ENCODE measurements around the gene MAP3K21.

MAP3K21 gene

DNA sequence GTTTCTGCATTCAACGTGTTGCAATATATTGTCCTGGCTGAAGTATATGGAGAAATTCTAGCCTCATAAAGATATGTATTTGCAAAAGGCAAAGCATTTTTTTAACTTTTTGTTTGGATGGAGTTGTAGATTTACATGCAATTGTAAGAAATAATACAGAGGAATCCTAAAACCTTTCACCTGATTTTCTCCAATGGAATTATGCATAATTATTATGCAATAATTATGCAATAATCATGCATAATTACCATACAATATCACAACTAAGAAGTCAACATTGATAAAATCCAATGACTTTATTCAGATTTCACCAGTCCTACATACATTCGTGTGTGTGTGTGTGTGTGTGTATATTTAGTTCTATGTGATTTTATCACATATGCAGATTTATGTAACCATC lies 7.5 kb upstream of the MAP3K21 start:
- in situ Hi-C loops (cut with HindIII; ENCODE audit: low sequenced_read_pairs), result no loop called here
- no peak overlapping the region for H3K4me3 ChIP-seq (ENCODE audit: low read depth, low read length)
- TF ChIP-seq, protein P1, sequence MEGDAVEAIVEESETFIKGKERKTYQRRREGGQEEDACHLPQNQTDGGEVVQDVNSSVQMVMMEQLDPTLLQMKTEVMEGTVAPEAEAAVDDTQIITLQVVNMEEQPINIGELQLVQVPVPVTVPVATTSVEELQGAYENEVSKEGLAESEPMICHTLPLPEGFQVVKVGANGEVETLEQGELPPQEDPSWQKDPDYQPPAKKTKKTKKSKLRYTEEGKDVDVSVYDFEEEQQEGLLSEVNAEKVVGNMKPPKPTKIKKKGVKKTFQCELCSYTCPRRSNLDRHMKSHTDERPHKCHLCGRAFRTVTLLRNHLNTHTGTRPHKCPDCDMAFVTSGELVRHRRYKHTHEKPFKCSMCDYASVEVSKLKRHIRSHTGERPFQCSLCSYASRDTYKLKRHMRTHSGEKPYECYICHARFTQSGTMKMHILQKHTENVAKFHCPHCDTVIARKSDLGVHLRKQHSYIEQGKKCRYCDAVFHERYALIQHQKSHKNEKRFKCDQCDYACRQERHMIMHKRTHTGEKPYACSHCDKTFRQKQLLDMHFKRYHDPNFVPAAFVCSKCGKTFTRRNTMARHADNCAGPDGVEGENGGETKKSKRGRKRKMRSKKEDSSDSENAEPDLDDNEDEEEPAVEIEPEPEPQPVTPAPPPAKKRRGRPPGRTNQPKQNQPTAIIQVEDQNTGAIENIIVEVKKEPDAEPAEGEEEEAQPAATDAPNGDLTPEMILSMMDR (IDR thresholded peaks at IDR 0.05; ENCODE audit: low read depth, low read length, missing control alignments), result no peak
- no peak for DNase-seq (ENCODE audit: low read depth)

DNA sequence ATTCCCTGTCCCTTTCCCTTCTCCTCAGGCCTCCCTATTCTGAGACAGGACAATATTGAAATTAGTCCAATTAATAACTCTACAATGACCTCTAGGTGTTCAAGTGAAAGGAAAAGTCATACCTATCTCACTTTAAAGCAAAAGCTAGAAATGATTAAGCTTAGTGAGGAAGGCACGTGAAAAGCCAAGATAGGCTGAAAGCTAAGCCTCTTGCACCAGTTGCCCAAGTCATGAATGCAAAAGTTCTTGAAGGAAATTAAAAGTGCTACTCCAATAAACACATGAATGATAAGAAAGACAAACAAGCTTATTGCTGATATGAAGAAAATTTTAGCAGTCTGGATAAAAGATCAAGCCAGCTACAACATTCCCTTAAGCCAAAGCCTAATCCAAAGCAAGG lies 3.8 kb upstream of the MAP3K21 start:
- in situ Hi-C loops (cut with HindIII; ENCODE audit: low sequenced_read_pairs), result no loop called here
- H3K4me3 ChIP-seq (ENCODE audit: low read depth, low read length), result no peak overlapping the region
- TF ChIP-seq, protein P1 (IDR thresholded peaks at IDR 0.05; ENCODE audit: low read depth, low read length, missing control alignments), result no peak

DNA sequence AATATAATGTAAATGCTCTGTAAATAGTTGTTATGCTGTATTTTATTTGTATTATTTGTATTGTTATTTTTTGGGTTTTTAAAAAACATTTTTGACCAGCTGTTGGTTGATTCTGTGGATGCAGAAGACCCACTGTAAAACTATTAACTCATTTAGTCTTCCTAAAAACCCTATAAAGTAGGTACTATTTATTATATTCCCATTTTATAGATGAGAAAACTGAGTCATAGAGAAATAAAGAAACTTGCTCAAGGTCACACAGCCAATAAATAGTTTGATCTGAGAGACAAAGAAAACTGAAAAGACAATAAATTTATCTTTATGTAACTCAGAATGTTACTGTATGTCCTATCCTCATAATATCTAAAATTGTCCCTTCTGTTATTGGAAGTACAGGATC lies 1.2 kb upstream of the MAP3K21 start:
- TF ChIP-seq, protein P1 (IDR thresholded peaks at IDR 0.05; ENCODE audit: low read depth, low read length, missing control alignments), result no peak
- in situ Hi-C loops (cut with HindIII; ENCODE audit: low sequenced_read_pairs), result no loop called here
- no peak overlapping the region for H3K4me3 ChIP-seq (ENCODE audit: low read depth, low read length)
- no peak for DNase-seq (ENCODE audit: low read depth)

More for the DNA sequence above, 3.8 kb upstream of the MAP3K21 start:
- no peak for DNase-seq (ENCODE audit: low read depth)

DNA sequence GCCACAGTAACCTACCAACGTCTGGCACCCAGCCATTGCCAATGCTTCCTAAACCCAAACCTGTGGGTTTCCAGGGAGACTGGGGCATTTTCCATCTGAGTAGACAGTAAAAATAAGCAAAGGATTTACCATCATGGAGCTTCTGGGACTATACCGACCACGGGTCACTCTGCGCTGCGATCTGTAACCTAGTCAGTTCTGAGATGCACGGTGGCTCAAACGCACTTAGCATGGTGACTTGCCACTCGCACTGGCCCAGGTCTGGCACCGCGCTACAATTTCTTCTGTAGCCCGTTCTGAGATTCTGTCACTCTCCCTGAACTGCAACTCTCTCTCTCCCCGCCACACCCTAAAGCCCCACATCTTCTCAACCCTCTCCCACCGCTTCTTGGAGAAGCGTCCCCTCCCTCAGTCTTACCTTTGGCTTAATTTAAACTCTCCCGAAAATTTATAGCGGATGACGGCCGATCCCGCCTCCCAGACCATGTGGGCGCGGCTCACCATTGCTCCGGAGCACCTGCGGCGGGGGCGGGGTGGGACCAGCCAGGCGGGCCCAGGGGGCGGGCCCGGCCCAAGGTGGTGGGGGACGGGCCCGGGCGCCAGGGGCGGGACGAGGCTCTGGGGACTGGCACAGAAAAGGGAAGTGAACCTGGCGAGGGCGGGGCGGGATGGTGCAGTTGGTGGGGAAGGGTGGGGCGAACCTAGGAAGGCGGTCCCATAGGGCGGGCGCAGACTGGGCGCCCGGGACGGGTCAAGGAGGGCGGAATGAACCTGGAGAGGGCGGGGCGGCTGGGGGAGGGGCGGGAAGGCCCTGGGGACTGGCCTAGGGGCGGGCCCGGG lies 493 bp upstream of the MAP3K21 start:
- in situ Hi-C loops (cut with HindIII; ENCODE audit: low sequenced_read_pairs), result no loop called here
- no peak for DNase-seq (ENCODE audit: low read depth)
- H3K4me3 ChIP-seq (ENCODE audit: low read depth, low read length), result peak overlapping the region; percentile 48
- TF ChIP-seq, protein P1 (IDR thresholded peaks at IDR 0.05; ENCODE audit: low read depth, low read length, missing control alignments), result no peak

DNA sequence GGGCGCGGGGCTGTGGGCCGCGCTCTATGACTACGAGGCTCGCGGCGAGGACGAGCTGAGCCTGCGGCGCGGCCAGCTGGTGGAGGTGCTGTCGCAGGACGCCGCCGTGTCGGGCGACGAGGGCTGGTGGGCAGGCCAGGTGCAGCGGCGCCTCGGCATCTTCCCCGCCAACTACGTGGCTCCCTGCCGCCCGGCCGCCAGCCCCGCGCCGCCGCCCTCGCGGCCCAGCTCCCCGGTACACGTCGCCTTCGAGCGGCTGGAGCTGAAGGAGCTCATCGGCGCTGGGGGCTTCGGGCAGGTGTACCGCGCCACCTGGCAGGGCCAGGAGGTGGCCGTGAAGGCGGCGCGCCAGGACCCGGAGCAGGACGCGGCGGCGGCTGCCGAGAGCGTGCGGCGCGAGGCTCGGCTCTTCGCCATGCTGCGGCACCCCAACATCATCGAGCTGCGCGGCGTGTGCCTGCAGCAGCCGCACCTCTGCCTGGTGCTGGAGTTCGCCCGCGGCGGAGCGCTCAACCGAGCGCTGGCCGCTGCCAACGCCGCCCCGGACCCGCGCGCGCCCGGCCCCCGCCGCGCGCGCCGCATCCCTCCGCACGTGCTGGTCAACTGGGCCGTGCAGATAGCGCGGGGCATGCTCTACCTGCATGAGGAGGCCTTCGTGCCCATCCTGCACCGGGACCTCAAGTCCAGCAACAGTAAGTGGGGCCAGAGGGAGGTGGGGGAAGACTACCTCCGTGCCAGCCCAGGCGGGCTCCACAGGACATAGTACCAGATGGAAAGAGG lies 808 bp downstream of the MAP3K21 start:
- peak overlapping the region; percentile 48 for H3K4me3 ChIP-seq (ENCODE audit: low read depth, low read length)
- DNase-seq (ENCODE audit: low read depth), result no peak
- TF ChIP-seq, protein P1 (IDR thresholded peaks at IDR 0.05; ENCODE audit: low read depth, low read length, missing control alignments), result no peak
- in situ Hi-C loops (cut with HindIII; ENCODE audit: low sequenced_read_pairs), result no loop called here

GRCh38 chr1:233331676-233332519 lies 4.4 kb downstream of the MAP3K21 start:
- no peak for DNase-seq (ENCODE audit: low read depth)
- in situ Hi-C loops (cut with HindIII; ENCODE audit: low sequenced_read_pairs), result no loop called here
- H3K4me3 ChIP-seq (ENCODE audit: low read depth, low read length), result no peak overlapping the region
- TF ChIP-seq, protein P1 (IDR thresholded peaks at IDR 0.05; ENCODE audit: low read depth, low read length, missing control alignments), result no peak

Measured in astrocyte of the cerebellum (primary cell).